ENCODE measurements around the gene WNT6. TPM values are rescaled to one million over a fixed set of nuclear protein-coding genes. Genes with fewer than 3 reads are reported as not detected.

The WNT6 gene
- total and polyA plus RNA-seq, 2 of the 8 experiments (the other 6 are each of a cell fraction or from before 2014, with no cell fraction given), result not detected

DNA sequence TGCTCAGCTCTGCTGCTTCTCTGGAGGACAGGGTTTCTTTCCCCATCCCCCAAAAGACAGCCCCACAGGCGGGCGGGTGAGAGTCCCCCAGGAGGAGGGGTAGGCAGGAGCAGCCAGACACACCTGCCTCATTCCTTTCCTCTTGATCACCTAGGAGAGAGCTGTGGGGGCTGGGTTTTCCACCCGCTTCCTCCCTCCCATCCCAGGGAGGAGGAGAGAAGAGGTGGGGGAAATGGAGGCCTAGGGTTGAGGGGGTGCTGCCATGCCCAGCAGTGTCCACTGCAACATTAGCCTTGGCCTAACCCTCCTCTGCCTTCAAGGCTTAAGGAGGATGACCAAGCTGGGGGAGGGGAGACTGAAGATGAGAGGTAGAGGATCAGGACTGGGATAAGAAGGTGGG lies 35.7 kb downstream of the WNT6 start:
- Histone ChIP-seq H3K9ac (replicated peaks in 1 of 4; ENCODE audit: extremely low read depth in 1 of 4, low read depth in 3 of 4, low read length in 3 of 4) (no peak overlapping the region), H3K4ac (replicated peaks; ENCODE audit: insufficient read length, low read depth, low read length) (no peak overlapping the region), H3K23ac (ENCODE audit: insufficient read length) (no peak overlapping the region), H3K23me2 (ENCODE audit: low read depth, low read length) (peaks cover 4% of the 10 kb centered on the region; the same call in 1 of the 2 replicates), H3K36me3 (ENCODE audit: control insufficient read depth in 2 of 4, insufficient read depth in 4 of 4, low read length in 3 of 4) (no peaks in the 10 kb centered on the region), H4K8ac (ENCODE audit: extremely low read depth, insufficient read depth, low read length) (no peak overlapping the region), H3K18ac (ENCODE audit: extremely low read depth, low read length) (no peak overlapping the region), H2BK120ac (replicated peaks; ENCODE audit: low read depth, low read length) (no peak overlapping the region), H3K79me2 (ENCODE audit: control insufficient read depth in 1 of 2, insufficient read depth in 2 of 2, low read length in 2 of 2) (no peaks in the 10 kb centered on the region), H2AK5ac (ENCODE audit: low read depth, low read length) (no peak overlapping the region), H2BK5ac (ENCODE audit: low read depth, low read length) (no peak overlapping the region), H2AFZ (ENCODE audit: low read length) (no peak overlapping the region), H2BK15ac (ENCODE audit: low read length) (no peak overlapping the region), H3K56ac (replicated peaks; ENCODE audit: insufficient read length, low read depth, low read length) (no peak overlapping the region), H4K5ac (ENCODE audit: insufficient read length, low read depth, low read length) (no peak overlapping the region), H3K9me3 (ENCODE audit: insufficient read depth in 2 of 2, low read depth in 1 of 2, low read length in 1 of 2) (no peaks in the 10 kb centered on the region; a peak in 1 of 4 replicates), H3K4me2 (ENCODE audit: insufficient read depth in 1 of 2, low read depth in 2 of 2, low read length in 2 of 2) (peak overlapping the region; percentile 40 to 50; a peak in 3 of 4 replicates), H4K20me1 (replicated peaks in 1 of 2; ENCODE audit: control insufficient read depth in 1 of 2, insufficient read depth in 2 of 2, low read length in 2 of 2) (peaks cover 10 to 11% of the 10 kb centered on the region in 2 experiments), H3K4me1 (replicated peaks in 1 of 4; ENCODE audit: control insufficient read depth in 3 of 4, insufficient read depth in 4 of 4, low read length in 3 of 4) (peaks cover 3 to 49% (median 19%) of the 10 kb centered on the region in 4 experiments), H2BK20ac (ENCODE audit: low read length) (no peak overlapping the region), H3K4me3 (ENCODE audit: extremely low read depth in 1 of 4, insufficient read depth in 2 of 4, low read depth in 3 of 4, low read length in 4 of 4) (peak overlapping the region in 1 of 4 experiments; percentile 9; a peak in 1 of 8 replicates), H3K79me1 (ENCODE audit: low read depth, low read length) (no peaks in the 10 kb centered on the region), H3K27ac (ENCODE audit: low read depth, low read length) (no peak overlapping the region), H2BK12ac (ENCODE audit: low read depth, low read length) (no peak overlapping the region), H4K91ac (replicated peaks; ENCODE audit: insufficient read length, low read length) (no peak overlapping the region), H3K27me3 (replicated peaks in 1 of 4; ENCODE audit: control insufficient read depth in 3 of 4, extremely low read depth in 1 of 4, insufficient read depth in 3 of 4, low read length in 3 of 4) (peaks cover 89 to 96% (median 93%) of the 10 kb centered on the region in 4 experiments), H3K14ac (ENCODE audit: insufficient read length) (no peak overlapping the region)
- ChIA-PET POLR2A (ENCODE audit: partially characterized antibody) (interaction anchor here (0.7 to 1.8 kb wide), 3 partner anchors 15 to 37 kb away, joined by 3 read pairs; partner anchors contain the start of gene WNT10A), CTCF (ENCODE audit: partially characterized antibody) (interaction anchor here (1.1 to 17.9 kb wide), 12 partner anchors 13 to 107 kb away, joined by 3 to 783 read pairs (median 10); partner anchors contain the start of genes CDK5R2, WNT10A and WNT6)
- TF ChIP-seq TCF12 (IDR thresholded peaks at IDR 0.05; ENCODE audit: low read depth, low read length) (0 out of 2 replicates have a peak, but pooled peaks have one; percentile 26), CTCF (IDR thresholded peaks at IDR 0.05; ENCODE audit: control extremely low read depth in 1 of 3, insufficient read depth in 1 of 3, low read depth in 1 of 3, low read length in 3 of 3) (no peak), YY1 (IDR thresholded peaks at IDR 0.05; ENCODE audit: low read depth, low read length) (no peak), BCL11A (IDR thresholded peaks at IDR 0.05; ENCODE audit: low read depth in 2 of 2, low read length in 2 of 2) (no peak), BACH1 (IDR thresholded peaks at IDR 0.05; ENCODE audit: low read length) (no peak), SP1 (IDR thresholded peaks at IDR 0.05; ENCODE audit: low read depth, low read length) (0 out of 2 replicates have a peak, but pooled peaks have one; percentile 31), JUND (IDR thresholded peaks at IDR 0.05; ENCODE audit: low read length) (peak; percentile 64; the same call in 1 of the 2 replicates), JUN (IDR thresholded peaks at IDR 0.05; ENCODE audit: low read depth, low read length) (no peak), CBX5 (IDR thresholded peaks at IDR 0.05; ENCODE audit: low read depth, low read length) (no peak)
- FAIRE-seq, result no peak
- WGBS, 2 experiments (ENCODE audit: extremely low coverage in 1 of 2, insufficient coverage in 1 of 2, insufficient read length in 1 of 2, insufficient replicate concordance in 2 of 2, low coverage in 1 of 2, low lambda C conversion rate in 2 of 2, missing lambda C conversion rate in 1 of 2), result 17% methylated on average over 2 of the region's 3 CpGs; no CpG with 5 or more reads in 1 of the 2 experiments
- no peak for DNase-seq (ENCODE audit: low read depth in 1 of 2, low spot score in 2 of 2)
